HG02623 (cell line): Measurements from ENCODE around the gene JMJD1C.

Experiments used
- ATAC-seq: cut with Tn5 transposase; IDR thresholded peaks from one replicate; pipeline ENCODE4 v1.9.1; 2021; ENCODE audit warnings: moderate library complexity; ENCODE audit not compliant: unreplicated experiment

The JMJD1C gene

DNA sequence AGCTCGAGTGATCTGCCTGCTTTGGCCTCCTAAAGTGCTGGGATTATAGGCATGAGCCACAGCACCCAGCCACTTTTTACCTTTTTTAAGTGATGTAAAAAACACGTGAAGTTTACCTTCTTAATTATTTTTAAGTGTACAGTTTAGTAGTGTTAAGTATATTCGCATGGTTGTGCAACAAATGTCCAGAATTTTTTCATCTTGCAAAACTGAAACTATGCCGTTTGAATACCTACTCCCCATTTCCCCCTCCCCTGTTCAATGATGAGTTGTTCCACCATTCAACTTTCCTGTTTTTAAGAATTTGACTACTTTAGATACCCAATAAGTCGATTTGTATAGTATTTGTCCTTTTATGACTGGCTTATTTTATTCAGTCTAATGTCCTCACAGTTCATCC is 321.8 kb downstream of the JMJD1C start:
- ATAC-seq, result no peak

DNA sequence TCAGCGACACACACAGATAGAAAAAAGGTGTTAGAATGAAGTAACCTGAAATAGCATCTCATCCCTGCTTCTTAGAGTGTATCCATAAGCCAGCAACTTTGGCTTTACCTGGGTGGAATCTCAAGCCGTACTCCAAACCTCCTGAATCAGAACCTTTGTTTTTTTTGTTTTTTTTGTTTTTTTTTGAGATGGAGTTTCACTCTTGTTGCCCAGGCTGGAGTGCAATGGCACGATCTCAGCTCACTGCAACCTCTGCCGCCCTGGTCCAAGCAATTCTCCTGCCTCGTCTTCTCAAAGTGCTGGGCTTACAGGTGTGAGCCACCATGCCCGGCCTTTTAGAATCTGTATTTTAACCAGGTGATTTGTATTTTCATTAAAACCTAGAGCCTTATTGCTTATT is 323.6 kb downstream of the JMJD1C start:
- no peak for ATAC-seq

DNA sequence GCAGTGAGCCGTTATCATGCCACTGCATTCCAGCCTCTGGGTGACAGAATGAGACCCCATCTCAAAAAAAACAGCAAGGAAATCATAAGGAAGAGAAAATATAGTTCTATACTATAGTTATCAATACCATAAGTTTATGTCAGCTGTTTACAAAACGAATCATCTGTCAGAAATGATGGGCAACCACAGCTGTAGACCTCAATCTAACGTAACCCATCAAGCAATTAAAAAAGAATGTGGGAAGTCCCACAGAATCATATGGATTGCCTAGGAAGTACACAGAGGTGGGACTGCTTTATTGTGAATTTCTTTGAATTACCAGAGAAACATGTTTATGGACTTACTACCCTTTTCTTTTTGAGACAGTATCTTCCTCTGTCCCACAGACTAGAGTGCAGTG is 325.7 kb downstream of the JMJD1C start:
- no peak for ATAC-seq

DNA sequence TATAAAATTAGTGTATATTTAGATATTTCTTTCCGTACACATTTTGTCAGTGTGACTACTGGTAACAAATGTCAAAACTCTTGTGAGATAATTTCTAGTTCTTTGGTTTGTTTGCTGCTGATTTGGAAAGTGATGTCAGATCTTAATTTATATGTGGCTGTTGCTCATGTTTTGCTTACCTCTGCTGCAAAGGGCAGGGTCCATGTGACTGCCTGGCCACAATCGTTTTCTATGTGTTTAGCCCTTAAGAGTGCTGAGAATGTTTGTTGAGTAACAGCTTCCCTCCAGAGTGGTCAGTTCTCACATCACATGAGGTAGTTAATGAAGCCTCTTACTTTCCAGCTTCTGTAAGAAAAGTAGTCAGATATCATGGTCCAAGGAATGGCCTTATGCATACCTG is 328.5 kb downstream of the JMJD1C start:
- no peak for ATAC-seq

DNA sequence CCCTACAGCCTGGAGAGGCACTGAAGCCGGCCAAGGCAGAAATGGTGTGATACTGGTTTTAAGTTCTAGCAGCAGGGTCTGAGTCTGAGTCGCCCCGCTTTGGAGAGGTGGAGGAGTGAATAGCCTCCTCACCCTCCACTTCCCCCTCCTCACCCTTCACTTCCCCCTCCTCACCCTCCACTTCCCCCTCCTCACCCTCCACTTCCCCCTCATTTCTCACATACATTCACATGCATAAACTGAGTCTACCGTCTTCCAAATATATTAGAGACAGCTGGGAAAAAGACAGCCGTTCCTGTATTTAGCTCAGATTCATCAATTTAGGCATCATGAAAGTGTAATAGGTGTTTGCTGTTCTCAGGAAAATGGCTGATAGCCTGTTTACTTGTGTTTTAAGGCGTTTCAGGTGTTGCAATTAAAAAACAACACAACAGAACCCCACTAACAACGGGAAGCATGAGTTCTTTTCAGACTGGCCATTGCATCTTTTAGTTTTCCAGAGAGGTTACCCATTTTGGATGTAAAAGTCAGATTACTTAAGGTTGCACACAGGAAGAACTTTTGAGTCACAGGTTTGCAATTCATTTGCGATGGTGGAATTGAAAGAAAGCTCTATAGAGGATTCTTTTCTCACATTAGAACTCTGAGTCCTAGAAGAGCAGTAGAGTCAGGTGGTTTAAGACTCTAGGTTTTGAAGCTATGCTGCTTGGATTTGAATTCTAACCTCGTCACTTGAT is 331.8 kb downstream of the JMJD1C start:
- ATAC-seq, result no peak

DNA sequence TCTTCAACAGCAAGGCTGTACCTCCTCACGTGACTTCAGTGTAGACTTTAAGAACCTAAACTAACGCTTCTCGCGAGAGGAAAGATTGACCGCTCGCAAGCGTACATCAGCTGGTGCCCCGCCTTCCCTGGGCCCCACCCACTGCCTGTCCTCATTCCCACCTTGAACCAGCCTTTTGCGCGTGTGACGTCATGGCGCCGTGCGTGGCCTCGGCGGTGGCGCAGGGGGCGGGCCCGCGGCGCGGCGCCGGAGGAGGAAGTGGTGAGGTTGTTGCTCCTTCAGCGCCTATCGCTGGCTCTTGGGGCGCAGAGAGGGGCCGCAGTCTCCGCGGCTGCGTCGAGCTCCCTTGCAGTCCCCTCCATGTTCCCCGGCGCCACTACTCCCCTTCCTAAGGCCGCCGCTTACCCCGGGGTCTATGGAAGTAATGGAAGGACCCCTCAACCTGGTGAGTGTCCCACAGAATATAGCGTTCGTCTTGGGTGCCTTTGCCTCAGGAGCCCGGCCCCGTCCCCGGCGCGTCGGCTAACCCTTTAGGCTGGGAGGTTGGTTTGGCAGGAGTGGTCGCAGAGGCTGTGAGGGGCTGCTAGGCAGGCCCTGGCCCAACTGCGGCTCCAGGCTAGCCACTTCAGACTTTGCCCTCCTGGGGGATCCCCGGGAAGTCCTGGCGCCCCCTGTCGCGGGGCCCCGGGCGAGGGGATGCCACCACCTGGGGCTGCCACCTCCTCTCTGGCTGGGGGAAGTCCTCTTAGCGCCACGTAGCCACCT is 332.5 kb downstream of the JMJD1C start, which contains the start of gene NRBF2:
TSS of gene NRBF2 (plus strand) at position 273 of the 765 bp plus-strand sequence. CDS start at position 416, 143 bp downstream.
- ATAC-seq, result peak; percentile 95

DNA sequence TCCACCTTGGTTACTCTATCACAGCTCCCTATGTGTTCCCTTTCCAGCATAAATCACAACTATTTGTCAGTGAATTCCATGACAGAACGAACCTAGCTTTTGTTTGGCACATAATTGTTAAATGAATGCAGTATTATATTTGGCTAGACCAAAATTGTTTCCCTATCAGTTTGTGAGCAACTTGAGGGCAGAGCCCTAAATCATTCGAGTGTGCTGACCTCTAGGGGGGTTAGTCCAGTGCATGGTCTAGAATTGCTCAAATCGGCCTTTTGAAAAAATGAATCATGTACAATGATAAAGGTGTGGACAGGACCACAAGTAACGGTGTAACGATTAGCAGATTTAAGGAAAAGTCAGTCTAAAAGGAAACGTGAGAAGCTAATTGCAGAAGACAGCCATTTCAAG is 333.1 kb downstream of the JMJD1C start:
- ATAC-seq, result no peak

DNA sequence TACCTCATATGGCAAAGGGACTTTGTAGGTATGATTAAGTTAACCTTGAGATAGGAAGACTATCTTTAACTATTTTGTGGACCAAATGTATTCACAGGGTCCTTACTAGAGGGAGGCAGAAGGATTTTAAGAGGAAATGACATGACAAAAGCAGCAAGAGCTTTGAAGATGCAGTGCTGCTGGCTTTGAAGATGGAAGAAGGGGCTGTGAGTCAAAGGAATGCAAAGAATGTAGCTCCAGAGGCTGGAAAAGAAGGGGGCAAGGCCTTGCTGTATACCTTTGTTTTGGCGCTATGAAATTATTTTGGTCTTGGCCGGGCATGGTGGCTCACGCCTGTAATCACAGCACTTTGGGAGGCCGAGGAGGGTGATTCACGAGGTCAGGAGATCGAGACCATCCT is 335.9 kb downstream of the JMJD1C start:
- ATAC-seq, result no peak

DNA sequence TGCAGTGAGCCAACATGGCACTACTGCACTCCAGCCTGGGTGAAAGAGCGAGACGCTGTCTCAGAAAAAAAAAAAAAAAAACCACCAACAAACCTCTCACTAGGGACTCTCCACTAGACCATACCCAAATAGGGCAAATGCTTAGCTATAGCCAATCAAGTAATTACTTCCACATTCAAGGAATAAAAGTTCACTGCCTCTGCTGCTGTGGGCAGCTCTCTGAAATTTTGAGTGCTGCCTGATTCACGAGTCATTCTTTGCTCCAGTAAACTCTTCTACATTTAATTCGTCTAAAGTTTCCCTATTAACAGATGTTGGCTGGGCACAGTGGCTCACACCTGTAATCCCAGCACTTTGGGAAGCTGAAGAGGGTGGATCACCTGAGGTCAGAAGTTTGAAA is 337.3 kb downstream of the JMJD1C start:
- no peak for ATAC-seq

DNA sequence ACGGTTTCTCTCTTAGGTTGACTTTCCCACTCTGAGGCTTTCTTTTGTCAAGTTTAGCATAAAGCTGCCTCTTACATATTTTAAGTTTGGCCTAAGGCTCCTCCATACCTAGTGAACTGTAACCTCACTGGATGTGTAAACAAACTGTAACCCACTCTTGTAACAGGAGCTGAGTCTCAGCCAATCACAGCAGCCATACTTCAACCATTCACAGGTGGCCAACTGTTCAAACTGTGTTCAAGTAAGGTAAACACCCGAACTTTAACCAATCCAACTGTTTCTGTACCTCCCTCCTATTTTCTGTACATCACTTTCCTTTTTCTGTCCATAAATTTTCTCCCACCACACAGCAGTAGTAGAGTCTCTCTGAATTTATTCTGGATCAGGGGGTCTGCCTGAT is 340.3 kb downstream of the JMJD1C start:
- ATAC-seq, result no peak

DNA sequence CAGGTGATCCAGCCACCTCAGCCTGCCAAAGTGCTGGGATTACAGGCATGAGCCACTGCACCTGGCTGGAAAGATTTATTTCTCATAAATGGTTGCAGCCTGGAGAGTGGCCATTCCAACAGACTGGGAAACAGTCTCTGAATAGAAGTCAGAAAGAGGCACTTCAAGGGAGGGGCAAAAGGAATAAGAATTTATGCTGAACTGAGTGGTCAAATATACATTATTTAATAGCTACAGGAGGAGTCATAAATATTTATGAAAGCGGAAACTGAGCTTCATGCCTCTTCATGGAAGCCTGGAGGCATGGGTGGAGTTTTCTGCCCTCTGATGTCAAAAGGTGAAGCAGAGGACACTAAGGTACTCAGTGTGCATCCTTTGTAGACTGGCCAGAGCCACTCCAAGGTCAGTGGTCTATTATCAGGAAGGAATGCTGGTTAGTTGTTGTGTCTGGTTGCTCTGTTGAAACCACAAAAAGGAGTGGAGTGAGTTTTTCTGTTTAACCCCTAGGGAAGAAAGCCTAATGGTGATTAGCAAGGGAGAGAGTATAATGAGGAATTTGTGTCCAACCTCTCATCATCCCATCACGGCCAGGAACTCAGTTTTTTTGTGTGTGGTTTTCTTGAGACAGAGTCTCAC is 341.9 kb downstream of the JMJD1C start:
- no peak for ATAC-seq

DNA sequence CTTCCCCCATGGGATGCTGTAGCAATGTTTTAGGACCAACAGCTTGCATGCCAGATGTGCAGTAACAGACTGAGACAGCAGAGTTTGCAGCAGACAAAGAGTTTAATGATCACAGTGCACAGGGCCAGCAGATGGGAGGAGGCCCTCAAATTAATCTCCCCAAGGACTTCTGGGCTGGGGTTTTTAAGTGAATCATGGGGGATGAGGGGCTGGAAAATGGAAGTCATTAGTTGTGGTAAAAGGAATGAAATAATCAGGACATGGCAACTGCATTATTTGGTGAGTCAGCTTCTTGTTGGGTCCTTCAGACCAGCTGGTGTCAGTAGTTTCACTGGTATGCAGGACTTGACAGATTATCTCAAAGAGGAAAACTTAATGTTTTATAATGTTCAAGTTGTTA is 345.2 kb downstream of the JMJD1C start:
- no peak for ATAC-seq

DNA sequence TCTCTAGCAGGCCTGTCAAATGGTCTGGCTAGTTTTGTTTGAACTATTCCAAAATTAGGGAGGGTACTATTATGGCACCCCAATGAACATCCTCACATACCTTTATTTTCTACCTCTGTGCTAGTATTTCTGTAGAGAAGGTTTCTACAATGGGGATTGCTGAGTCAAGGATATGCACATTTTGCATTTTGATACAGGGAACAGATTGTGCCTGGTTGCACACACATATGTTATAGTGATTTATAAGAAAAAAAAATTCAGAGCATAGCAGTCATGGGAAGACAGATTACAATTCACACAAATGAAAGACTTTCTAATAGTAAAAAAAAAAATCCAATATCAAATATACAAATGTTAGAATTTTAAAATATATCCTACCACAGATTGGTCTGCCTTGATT is 346.7 kb downstream of the JMJD1C start:
- ATAC-seq, result no peak
